IPS DF 19.7 (cell line): ENCODE data around the gene KIF26B.
"Not testable (repeated sequence)": the region's sequence is repeated elsewhere in the genome, so short reads cannot be mapped to it uniquely, and the experiment has no call there.

Experiments
- DNase-seq: peaks from one replicate; pipeline ENCODE4 v3.0.0-alpha.2; 2013; ENCODE audit warnings: low read depth, low spot score

KIF26B gene

DNA sequence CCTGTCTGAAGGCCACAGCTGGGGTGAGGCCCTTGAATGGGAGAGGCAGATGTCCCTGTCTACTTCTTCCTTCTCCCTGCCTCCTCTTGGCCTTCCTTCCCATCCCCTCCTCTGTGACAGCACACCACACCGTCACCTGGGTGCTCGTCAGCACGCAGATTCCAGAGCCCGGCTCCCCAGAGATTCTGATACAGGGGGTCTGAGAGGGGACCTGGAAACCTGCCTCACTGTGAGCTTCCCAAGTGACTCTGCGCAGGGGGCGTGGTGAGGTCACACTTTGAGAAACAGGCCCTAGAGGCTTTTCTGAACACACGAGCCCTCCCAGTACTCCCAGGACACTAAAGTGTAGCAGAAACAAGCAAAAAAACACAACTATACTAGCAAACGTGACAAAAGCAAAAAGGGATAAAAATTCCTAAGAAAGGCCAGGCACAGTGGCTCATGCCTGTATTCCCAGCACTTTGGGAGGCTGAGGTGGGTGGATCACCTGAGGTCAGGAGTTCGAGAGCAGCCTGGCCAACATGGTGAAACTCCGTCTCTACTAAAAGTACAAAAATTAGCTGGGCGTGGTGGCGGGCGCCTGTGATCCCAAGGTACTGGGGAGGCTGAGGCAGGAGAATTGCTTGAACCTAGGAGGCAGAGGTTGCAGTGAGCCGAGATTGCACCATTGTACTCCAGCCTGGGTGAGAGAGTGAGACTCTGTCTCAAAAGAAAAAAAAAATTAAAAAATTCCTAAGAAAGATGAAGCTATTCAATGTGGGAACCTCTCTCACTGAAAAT is 201.3 kb downstream of the KIF26B start:
- DNase-seq = not testable (repeated sequence)

- DNase-seq = no peak
These were observed 202.3 kb downstream of the KIF26B start for GRCh38 chr1:245356891-245357585.

DNA sequence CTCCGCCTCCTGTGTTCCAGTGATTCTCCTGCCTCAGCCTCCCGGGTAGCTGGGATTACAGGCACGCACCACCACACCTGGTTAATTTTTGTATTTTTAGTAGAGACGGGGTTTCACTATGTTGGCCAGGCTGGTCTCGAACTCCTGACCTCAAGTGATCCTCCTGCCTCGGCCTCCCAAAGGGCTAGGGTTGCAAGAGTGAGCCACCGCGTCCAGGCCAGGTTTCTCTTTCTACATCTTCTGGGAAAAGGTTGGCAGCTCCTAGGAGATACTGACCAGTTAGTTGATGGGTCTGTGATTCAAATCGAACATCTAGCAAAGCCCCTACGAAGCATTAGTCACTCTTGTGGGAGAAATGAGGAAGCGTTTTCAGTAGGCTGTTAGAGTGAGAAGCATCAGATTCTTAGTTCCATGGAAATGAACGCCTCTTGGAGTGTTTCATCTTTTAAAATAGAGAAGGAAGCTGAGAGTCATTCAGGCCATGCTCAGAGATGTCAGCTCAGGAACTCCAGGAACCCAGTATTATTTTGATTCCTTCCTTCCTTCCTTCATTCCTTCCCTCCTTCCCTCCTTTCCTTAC is 204.4 kb downstream of the KIF26B start:
- not testable (repeated sequence) for DNase-seq

GRCh38 chr1:245361065-245361464 is 206.3 kb downstream of the KIF26B start:
- no peak for DNase-seq

DNA sequence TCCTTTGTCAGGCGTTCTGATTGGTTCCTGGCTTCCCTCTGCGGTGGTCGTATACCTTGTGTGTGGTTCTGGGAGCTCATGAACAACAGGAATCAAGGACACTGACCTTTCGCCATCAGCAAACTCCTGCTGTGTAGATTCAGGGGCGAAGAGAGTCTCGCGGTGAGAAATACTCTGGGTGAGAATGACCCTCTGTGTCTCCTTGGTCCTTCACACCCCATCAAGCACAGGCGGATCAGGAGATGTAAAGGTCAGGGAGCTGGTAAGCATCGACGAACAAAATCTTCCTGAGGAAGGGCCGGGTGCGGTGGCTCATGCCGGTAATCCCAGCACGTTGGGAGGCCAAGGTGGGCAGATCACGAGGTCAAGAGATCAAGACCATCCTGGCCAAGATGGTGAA is 207.2 kb downstream of the KIF26B start:
- DNase-seq = no peak

DNA sequence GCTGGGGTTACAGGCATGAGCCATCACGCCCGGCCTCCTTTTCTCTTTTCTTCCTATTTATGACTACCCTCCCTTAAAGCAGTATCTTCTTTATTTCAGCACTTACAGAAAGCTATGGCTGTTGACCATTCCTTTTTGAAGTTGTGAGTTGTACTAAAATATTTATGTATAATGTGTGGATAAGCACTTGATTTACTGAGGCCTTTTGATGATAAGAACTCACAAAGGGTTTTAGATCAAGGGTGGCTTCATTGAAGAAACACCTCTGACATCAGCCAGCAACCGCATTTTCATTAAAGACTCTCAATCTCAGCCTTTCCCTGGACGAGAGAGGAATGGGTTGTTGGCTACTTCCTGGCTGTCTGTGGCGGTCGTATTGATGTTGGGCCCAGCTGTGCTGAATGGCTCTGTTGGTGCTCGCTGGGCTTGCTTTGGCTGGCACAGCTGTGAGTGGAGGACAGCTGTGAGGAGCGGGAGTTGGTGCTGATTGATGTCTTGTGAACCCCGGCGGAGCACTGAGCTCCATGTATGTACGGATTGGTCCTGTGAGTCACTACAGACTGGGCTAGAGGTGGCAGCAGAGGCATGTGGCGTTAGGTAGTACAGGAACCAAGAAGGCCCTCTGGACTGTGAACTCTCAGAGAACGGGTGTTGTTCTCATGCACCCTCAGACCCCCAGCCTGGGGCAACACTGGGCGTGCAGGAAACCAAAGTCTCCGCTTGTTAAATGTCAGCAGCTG is 208.8 kb downstream of the KIF26B start:
- DNase-seq = no peak

DNA sequence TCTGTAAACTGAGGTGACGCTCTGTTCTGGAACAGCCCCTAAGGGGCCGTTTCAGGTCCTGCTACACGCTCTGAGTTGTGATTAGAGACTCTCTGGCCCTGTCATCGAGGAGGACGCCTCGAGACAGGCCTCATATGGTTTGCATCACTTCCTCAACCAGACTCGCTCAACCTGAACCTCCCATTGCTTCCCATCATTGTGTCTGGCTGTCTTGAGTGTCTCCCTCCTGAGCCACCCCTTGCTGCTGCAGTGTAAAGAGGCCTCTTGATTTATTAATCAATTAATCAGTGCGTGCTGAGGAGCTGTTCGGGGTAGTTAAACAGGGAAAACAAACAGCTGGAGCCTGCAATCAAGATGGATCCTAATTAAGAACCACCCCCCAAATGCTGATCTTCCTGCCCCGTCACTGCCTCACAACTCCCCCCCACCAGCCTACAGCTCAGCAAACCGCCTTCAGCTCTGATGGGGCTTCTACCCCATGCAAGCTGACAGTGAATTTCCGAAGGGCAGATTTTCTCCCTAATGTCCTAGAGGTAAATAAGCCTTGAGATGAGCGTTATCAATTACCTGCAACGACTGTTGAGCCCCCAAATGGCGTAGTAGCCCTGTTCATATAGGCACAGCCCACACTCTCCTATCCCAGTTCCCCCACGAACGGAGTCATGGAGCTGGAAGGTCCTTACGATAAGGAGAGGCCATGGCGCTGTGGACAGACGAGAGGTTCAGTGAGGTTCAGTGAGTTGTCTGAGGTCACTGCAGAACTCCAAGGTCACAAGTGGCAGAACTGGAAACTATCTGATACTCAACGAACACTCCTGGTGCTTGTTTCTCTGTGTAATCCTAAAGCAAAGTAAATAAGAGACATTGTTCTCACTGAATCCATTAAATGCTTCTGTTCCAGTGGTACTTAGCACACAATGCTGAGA is 210.6 kb downstream of the KIF26B start:
- no peak for DNase-seq

GRCh38 chr1:245366886-245367285 is 212.1 kb downstream of the KIF26B start:
- no peak for DNase-seq

DNA sequence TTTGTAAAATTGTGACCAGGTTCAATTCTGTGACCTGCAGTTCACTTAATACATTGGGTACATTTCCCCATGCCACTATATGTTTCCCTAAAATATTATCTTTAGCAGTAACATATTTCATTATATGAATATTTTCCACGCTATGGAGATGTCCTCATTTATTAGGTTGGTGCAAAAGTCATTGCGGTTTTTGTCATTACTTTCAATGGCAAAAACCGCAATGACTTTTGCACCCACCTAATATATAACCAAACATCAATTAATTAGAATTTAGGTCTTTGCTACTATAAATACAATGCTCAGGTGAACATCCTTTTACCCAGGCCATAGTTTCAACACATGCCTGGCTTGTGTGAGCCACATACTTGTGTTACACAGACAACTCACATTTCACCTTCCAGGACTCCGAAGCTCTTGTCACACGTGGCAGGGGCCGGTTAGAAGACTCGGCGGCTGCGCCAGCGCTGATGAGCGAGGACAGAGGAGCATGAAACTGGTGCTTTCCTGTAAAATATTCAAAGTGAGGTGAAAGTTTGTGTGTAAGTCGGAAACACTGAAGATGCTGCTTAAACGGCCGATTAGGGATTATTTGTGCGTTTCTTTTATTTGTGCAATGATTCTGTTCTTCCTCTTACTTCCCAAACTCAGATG is 215.5 kb downstream of the KIF26B start:
- DNase-seq = no peak

GRCh38 chr1:245370905-245371581 is 216.3 kb downstream of the KIF26B start:
- DNase-seq = no peak

GRCh38 chr1:245373131-245373530 is 218.3 kb downstream of the KIF26B start:
- no peak for DNase-seq

DNA sequence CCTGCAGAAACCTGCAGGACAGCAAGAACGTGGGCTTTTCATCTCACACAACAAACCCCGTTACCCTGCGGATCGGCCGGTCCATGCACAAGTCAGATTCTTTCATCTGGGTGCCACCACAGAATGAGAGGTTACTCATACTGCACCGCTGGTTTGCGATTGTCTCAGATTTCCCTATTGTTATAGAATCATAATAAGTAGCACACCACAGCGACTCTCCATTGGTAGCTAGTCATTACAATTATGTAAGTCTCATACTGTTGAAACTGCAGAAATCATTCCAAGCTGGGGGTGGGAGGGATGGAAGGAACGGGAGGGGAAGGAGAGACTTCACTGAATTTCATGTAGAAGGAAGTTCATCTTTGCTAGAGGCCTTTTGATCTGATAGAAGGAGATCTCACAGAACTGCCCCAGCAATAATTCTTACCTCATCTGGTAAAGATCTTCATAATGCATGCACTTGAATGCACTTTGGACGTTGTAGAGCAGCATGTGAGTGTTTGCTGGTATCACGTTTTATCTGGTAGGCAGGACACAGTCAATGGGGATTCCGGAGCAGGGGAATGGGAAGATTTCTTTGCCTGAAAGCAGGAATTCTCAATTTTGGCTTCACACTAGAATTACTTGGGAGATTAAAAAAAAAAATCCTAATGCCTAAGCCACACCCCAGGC is 221.1 kb downstream of the KIF26B start:
- DNase-seq = no peak

DNA sequence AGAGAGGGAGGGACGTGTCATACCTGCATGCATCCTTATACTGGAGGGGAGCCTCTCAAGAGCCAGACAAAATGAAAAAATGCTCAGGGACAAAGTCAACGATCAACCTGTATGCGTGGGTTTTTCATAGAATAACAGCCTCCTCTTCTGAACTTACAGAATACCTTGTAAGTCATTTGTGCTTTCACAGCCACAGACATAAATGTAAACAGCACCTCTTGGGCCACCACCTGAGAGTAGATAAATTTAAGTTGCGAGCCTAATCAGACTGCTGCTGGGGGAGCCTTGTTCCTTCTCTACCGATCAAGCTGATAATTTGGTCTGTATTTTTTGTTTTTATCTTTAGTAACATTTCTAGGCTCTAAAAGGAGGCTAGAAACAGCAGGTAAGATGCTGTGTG is 223.1 kb downstream of the KIF26B start:
- no peak for DNase-seq

DNA sequence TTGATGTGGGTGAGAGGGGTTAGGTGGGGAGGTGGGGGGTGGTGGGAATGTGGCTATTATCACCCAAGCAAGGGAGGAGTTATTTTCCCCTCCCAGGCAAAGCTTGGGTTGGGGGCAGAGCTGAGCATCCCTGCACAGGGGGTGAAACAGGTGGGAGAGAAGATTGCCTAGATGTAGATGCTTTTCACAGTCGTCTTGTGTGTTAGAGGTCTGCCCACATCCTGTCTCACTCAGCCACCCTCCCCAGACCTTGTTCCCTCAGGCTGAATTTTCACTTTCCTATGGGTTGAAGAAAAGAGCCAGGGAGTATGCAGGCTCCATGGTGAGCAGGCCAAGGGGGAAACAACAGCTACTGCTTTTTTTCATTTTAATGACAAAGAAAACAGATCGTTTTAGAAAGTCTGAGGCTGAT is 223.5 kb downstream of the KIF26B start:
- no peak for DNase-seq

GRCh38 chr1:245378745-245379144 is 224.0 kb downstream of the KIF26B start:
- DNase-seq = no peak

GRCh38 chr1:245380790-245381535 is 226.2 kb downstream of the KIF26B start:
- no peak for DNase-seq

DNA sequence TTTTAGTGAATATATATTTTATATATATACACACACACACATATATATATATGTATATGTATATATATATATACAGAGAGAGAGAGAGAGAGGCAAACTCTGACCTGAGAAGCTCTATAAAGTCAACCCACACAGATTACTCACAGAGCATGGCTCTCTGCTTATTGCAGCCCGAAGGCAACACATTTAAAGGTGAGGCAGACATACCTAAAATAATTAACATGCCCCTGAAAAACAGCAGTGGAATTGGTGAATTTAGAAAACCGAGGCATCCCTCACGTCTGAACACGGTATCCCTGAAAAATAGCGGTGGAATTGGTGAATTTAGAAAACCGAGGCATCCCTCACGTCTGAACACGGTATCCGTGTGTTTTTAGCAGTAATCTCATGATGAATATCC is 228.2 kb downstream of the KIF26B start:
- DNase-seq = no peak
